HCT116 (cell line): Measurements from ENCODE around the gene CPEB3. TPM values are rescaled to one million over a fixed set of nuclear protein-coding genes. Genes with fewer than 3 reads are reported as not detected.

ENCODE experiments used
- ATAC-seq: fragments of 200-7000 bp; cut with Tn5 transposase; 2 replicates; pipeline ENCODE4 v1.9.1; 2020; ENCODE audit warnings: mild to moderate bottlenecking, moderate library complexity
- BruUV-seq: library from RNA; stranded (reverse); fragments of 400-500 nt; replicated peaks from 2 replicates; lab custom pipeline; 2021; lab: Mats Ljungman, UMichigan
- CTCF ChIA-PET: fragments of 300-600 bp; sonication (Branson Sonifier 250); formaldehyde crosslinking; loops from one replicate; lab custom pipeline; 2021; ENCODE audit warnings: antibody characterized with exemption; lab: Charles Lee
- POLR2A ChIA-PET: fragments of 300-600, 350-600 bp; sonication (Branson Sonifier 250); formaldehyde crosslinking; loops from one replicate; lab custom pipeline; 2021; ENCODE audit warnings: antibody characterized with exemption; lab: Charles Lee
- RAD21 ChIA-PET, 2 experiments: fragments of 300-600 bp; sonication (Branson Sonifier 250); formaldehyde crosslinking; loops; one replicate each; lab custom pipeline; 2023; ENCODE audit warnings: low total read pairs in 2 of 2; ENCODE audit not compliant: uncharacterized antibody in 2 of 2, unreplicated experiment in 2 of 2, low non-redundant PET in 1 of 2; lab: Charles Lee
- DNase-seq: peaks from one replicate; pipeline ENCODE4 v3.0.0-alpha.2; 2010; ENCODE audit warnings: low read depth, low spot score
- H2AFZ ChIP-seq: fragments of 200-600 bp; shearing (Covaris generic), sonication (generic); 2 replicates; pipeline ENCODE4 v1.6.1; 2017; ENCODE audit warnings: low read depth, mixed run types, mixed read lengths, antibody characterized with exemption, low read length; ENCODE audit not compliant: poor library complexity, severe bottlenecking
- H3K27ac ChIP-seq: 2 replicates; pipeline ENCODE4 v1.5.1; 2012; ENCODE audit warnings: low read depth, low read length
- H3K27me3 ChIP-seq: fragments of 200-600 bp; sonication (generic); 2 replicates; pipeline ENCODE4 v1.6.1; 2016; ENCODE audit warnings: mixed run types, low read length, mixed read lengths; ENCODE audit not compliant: insufficient read depth
- H3K36me3 ChIP-seq, 2 experiments: fragments of 200-500 bp in 1 of 2; fragments of 200-600 bp in 1 of 2; sonication (Bioruptor generic) in 1 of 2; sonication (generic) in 1 of 2; 2 replicates each; pipeline versions ENCODE4 v1.5.1 to v1.6.1; 2014 to 2016; ENCODE audit warnings: low read length in 2 of 2, inconsistent platforms in 1 of 2, mixed read lengths in 1 of 2, mixed run types in 1 of 2; ENCODE audit not compliant: insufficient read depth in 2 of 2, control insufficient read depth in 1 of 2
- H3K4me1 ChIP-seq, 2 experiments: fragments of 200-600 bp in 1 of 2; sonication (generic) in 1 of 2; 2 replicates each; pipeline versions ENCODE4 v1.5.1 to v1.6.1; 2012 to 2017; ENCODE audit warnings: low read length in 2 of 2, inconsistent platforms in 1 of 2, mild to moderate bottlenecking in 1 of 2, mixed read lengths in 1 of 2, mixed run types in 1 of 2, moderate library complexity in 1 of 2; ENCODE audit not compliant: insufficient read depth in 2 of 2, control insufficient read depth in 1 of 2
- H3K4me2 ChIP-seq: fragments of 200-600 bp; sonication (generic); 2 replicates; pipeline ENCODE4 v1.6.1; 2017; ENCODE audit warnings: mixed run types, low read length, mixed read lengths
- H3K4me3 ChIP-seq, 2 experiments: fragments of 200-600 bp in 1 of 2; sonication (generic) in 1 of 2; replicated peaks in 1 of 2; 2 replicates each; pipeline ENCODE4 v1.5.1; 2011 to 2016; ENCODE audit warnings: low read length in 2 of 2, control low read depth in 1 of 2, low read depth in 1 of 2, mild to moderate bottlenecking in 1 of 2, mixed read lengths in 1 of 2, mixed run types in 1 of 2
- H3K79me2 ChIP-seq: fragments of 200-600 bp; sonication (generic); 2 replicates; pipeline ENCODE4 v1.6.1; 2017; ENCODE audit warnings: mild to moderate bottlenecking, mixed run types, low read length, moderate library complexity, mixed read lengths; ENCODE audit not compliant: insufficient read depth
- H3K9ac ChIP-seq: fragments of 200-600 bp; sonication (generic); 2 replicates; pipeline ENCODE4 v1.6.1; 2016; ENCODE audit warnings: low read length, mixed read lengths
- H3K9me2 ChIP-seq: fragments of 200-600 bp; sonication (generic), shearing (Covaris generic); 2 replicates; pipeline ENCODE4 v1.6.1; 2017; ENCODE audit warnings: mixed run types, mild to moderate bottlenecking, moderate library complexity; ENCODE audit not compliant: insufficient read depth
- H3K9me3 ChIP-seq, 2 experiments: fragments of 200-500 bp in 1 of 2; fragments of 200-600 bp in 1 of 2; sonication (Bioruptor generic) in 1 of 2; sonication (generic) in 1 of 2; 2 replicates each; pipeline ENCODE4 v1.6.1; 2014 to 2017; ENCODE audit warnings: low read length in 2 of 2, mixed read lengths in 2 of 2, inconsistent platforms in 1 of 2, low read depth in 1 of 2, mild to moderate bottlenecking in 1 of 2, mixed run types in 1 of 2, moderate library complexity in 1 of 2; ENCODE audit not compliant: control insufficient read depth in 1 of 2, insufficient read depth in 1 of 2
- H4K20me1 ChIP-seq: fragments of 200-600 bp; sonication (generic), shearing (Covaris generic); 2 replicates; pipeline ENCODE4 v1.6.1; 2017; ENCODE audit warnings: mixed run types, mild to moderate bottlenecking, moderate library complexity; ENCODE audit not compliant: insufficient read depth
- ATF3 ChIP-seq: IDR thresholded peaks from 2 replicates; pipeline ENCODE4 v1.6.1; 2012
- CEBPB ChIP-seq: IDR thresholded peaks from 2 replicates; pipeline ENCODE4 v1.6.1; 2012; ENCODE audit warnings: low read depth
- ELF1 ChIP-seq: IDR thresholded peaks from 2 replicates; pipeline ENCODE4 v1.6.1; 2012; ENCODE audit warnings: low read depth, borderline replicate concordance
- FOSL1 ChIP-seq: IDR thresholded peaks from 2 replicates; pipeline ENCODE4 v1.6.1; 2012; ENCODE audit warnings: low read depth
- MAX ChIP-seq: IDR thresholded peaks from 2 replicates; pipeline ENCODE4 v1.6.1; 2012
- RAD21 ChIP-seq: IDR thresholded peaks from 2 replicates; pipeline ENCODE4 v1.6.1; 2012; ENCODE audit warnings: low read depth, mild to moderate bottlenecking
- SRF ChIP-seq: IDR thresholded peaks from 2 replicates; pipeline ENCODE4 v1.6.1; 2012; ENCODE audit warnings: low read depth
- ZFX ChIP-seq: fragments of 450-650 bp; IDR thresholded peaks from 2 replicates; pipeline ENCODE4 v1.6.1; 2017
- intact Hi-C: fragments of 100-400 bp; cut with micrococcal nuclease; formaldehyde crosslinking; loops from 2 replicates; pipeline ENCODE4 v1.10.0; 2022
- total RNA-seq: library from RNA; stranded (reverse); gene quantifications from one replicate; pipeline ENCODE4 v1.2.1, GENCODE V29; 2021; ENCODE audit not compliant: unreplicated experiment

The CPEB3 gene
- total RNA-seq, 1 experiment from 2014 or later: 3.0 TPM

- ChIA-PET RAD21 (no interaction called here), CTCF (interaction anchor here (1.8 kb wide), 1 partner anchor 26 kb away, joined by 4 read pairs; the partner anchor contains the start of genes CPEB3 and MARCHF5), POLR2A (no interaction called here)
- no peaks in the 10 kb centered on the region for H3K4me1 ChIP-seq
- intact Hi-C loops: no loop called here
- peaks cover 62% of the 10 kb centered on the region for H3K79me2 ChIP-seq
- no peak overlapping the region for H3K4me2 ChIP-seq
- peaks cover 4 to 9% of the 10 kb centered on the region in 2 experiments; a peak in 2 of 4 replicates for H3K36me3 ChIP-seq
- ATAC-seq (no peak), DNase-seq (no peak)
- TF ChIP-seq ELF1: no peak
- H3K27me3 ChIP-seq: no peaks in the 10 kb centered on the region
- no peak overlapping the region for H3K4me3 ChIP-seq
- H4K20me1 ChIP-seq: no peaks in the 10 kb centered on the region
- H2AFZ ChIP-seq: no peak overlapping the region
- H3K9me2 ChIP-seq: no peaks in the 10 kb centered on the region
- H3K9me3 ChIP-seq: no peaks in the 10 kb centered on the region
- no TSS peak for BruUV-seq
- no peak overlapping the region for H3K27ac ChIP-seq
- H3K9ac ChIP-seq: no peak overlapping the region
Observed at GRCh38 chr10:92316610-92317009, 25.7 kb upstream of the CPEB3 start.

GRCh38 chr10:92313750-92314149 is 22.9 kb upstream of the CPEB3 start:
- no peak overlapping the region for H2AFZ ChIP-seq
- no peaks in the 10 kb centered on the region for H3K9me2 ChIP-seq
- no peaks in the 10 kb centered on the region for H3K27me3 ChIP-seq
- CTCF ChIA-PET: no interaction called here
- intact Hi-C loops: no loop called here
- peaks cover 4 to 13% of the 10 kb centered on the region in 2 experiments; a peak in 2 of 4 replicates for H3K36me3 ChIP-seq
- no peak overlapping the region for H3K9ac ChIP-seq
- POLR2A ChIA-PET: interaction anchor here (0.8 kb wide), 1 partner anchor 22 kb away, joined by 3 read pairs; the partner anchor contains the start of gene MARCHF5
- H3K4me2 ChIP-seq: no peak overlapping the region
- H3K4me3 ChIP-seq: no peak overlapping the region
- RAD21 ChIA-PET: no interaction called here
- BruUV-seq: no TSS peak
- no peaks in the 10 kb centered on the region for H3K4me1 ChIP-seq
- H3K9me3 ChIP-seq: no peaks in the 10 kb centered on the region
- ATAC-seq (no peak), DNase-seq (no peak)
- peaks cover 10% of the 10 kb centered on the region; the same call in 1 of the 2 replicates for H4K20me1 ChIP-seq
- peaks cover 64% of the 10 kb centered on the region for H3K79me2 ChIP-seq
- TF ChIP-seq SRF (no peak), MAX (no peak), RAD21 (no peak), CEBPB (no peak), ZFX (no peak), ATF3 (no peak), FOSL1 (no peak)
- H3K27ac ChIP-seq: no peak overlapping the region
